CD4-positive, alpha-beta T cell treated with Interleukin-4 for 1 hour (primary cell): ENCODE measurements around the gene SOX6.

Source experiments
- DNase-seq, 2 donors: peaks; one replicate each; pipeline ENCODE4 v3.0.0-alpha.2; 2020 to 2022

Gene SOX6

DNA sequence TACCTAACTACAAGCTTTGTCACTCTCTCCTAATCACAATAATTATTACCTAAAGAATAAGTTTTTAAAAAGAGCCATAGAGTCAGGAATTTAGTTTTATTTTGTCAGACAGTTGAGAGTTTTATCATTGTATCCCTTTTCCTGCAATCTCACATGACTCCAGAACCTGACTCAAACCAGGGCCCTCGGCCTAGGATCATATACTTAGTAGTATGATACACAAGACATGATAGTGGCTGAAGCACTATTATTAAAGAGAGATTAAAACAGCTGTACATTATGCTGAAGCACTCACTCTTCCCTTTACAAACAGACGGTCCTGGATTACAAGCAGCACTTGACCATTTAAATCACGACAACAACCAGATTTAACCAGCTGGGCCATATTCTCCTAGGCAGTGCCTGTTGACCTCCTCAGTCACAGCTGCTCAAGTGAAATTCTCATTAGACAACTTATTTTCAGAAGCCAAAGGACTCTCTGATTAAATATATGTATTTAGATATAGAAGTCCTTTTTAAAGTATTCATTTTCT is 44.0 kb downstream of the SOX6 start:
- no peak for DNase-seq

DNA sequence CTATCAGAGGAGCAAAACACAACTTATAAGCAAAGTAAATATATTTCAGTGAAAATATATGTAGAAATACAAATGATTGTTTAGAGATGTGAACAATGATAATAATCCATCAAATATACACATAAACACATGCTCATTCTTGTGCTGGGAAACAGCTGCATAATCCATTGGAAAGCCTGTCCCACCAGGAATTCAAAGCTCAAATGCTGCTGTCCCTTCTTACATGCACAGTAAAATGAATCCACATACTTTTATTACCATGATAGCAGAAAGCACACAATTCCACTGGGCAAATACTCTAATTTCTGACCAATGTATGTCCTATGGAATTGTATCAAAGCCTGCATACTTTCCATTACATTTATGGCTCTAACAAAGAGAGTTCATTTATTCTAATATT is 44.5 kb downstream of the SOX6 start:
- no peak for DNase-seq

DNA sequence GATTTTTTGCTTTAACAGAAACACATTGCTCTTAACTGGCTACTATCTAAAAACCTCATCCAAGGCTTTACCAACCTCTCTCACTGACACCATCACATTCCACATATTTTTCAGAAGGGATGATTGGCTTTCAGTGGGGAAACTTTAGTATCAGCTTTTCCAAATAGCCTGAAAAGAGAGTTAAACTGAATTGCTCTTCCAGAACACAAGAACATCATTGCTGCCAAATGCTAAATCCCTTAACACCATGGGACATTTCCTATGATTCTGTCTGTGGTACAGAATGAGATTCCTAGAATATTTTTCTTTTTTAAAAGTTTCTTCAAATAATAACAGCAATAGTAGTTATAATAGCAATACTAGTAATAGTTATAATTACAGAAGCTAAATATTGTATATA is 45.4 kb downstream of the SOX6 start:
- DNase-seq = no peak

DNA sequence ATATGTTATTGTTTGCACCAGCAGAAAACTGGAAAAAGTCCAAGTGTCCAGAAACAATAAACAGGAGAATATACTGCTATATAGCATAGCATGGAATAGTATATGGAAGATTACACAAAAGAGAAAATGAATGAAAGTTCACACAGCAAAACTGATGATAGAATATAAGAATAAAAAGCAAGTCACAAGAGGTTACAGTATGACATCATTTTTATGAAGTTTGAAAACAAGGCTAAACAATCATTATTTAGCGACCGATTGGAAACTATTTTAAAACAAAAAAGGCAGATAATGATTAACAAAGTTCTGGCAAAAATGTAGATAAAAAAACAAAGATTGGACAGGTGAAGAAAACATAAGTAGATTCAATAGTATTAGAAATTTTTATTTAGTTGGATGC is 47.1 kb downstream of the SOX6 start:
- no peak for DNase-seq

DNA sequence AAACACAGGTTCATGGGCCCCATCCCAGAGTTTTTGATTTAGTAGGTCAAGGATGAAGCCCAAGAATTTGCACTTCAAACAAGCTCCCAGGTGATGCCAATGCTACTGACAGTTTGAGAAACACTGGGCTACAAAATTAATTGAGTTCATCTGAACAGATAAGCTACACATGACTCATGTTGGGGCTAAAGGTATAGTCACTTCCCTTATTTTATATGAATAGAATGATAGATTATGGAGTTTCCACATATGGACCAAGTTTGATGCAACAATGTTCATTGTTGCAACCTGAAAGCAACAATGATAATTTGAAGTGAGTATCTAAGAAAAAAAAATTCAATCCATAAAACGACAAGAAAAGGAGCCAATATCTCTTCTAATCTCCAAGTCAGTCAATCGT is 54.9 kb downstream of the SOX6 start:
- no peak for DNase-seq

DNA sequence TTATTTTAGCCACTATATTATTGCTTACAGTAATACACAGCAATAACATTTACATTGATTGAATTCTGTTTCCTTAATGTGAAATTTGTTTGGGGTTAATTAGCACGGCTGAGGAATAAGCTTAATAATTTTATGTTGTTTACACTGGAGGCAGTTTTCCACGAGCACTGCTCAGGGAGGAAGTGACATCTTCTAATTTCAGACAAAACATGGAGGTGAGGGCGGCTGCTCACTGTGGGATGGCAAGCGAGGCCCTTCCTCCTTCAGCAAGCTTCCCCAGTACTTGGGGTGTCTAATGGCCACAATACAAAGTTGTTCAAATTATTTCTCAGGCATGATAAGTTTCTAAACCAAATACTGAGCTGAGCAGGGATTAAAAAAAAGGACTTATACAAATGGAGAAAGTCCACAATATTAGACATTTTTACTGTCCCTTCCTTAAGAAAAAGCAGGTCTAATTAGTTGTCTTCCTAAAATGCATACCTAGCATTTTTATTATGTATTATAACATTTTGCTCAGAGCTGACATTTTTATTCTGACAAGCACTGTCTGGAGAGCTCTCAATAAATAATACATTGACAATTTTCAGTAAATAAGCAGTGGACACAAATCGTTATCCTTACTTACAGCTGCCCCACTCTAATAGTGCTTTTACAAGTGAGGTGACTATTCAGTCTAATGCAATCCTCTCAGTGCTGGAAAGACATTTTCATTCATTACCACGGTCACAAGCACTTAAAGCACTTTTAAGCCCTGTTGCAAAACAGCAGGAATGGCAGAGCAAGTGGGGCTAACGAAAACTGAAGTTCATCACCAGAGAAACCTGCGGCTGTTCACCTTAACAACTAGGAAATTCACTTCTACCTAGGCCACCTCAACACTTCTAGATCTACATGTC is 56.2 kb downstream of the SOX6 start:
- DNase-seq = no peak

DNA sequence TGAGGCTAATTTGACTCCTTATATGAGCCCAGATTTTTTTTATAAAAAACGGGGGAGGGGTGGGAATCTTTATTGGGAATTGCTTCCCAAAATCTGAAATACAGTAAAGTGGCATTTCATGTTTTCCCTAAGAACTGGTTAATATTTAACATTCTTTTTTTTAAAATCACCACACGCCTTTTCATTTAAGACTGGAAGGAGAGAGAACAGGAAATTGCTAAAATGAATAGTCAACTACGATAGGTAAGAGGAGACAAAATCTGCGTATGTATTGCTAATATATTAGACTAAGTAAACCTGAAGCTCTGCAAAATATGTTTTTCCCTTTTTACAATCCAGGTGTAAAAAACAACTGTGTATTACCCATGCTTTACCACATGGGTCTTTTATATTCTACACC is 57.0 kb downstream of the SOX6 start:
- DNase-seq = no peak

DNA sequence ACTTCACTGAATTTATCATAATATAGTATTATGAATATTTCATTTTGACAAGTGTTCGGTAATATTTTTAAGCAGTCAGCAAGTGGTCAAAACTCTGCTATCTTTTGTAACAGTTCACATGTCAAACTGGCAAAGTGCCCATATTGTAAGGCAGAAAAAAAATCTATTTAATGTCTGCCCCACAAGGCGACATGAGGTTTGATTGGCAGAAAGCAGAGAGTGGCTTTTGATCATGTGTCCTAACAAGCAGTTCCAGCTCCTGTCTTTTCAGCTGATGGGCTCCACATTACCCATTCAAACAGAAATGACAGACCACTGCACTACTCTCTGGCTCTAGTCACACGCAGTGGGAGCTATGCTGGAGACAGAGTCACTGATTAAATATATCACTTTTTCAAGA is 59.0 kb downstream of the SOX6 start:
- no peak for DNase-seq

DNA sequence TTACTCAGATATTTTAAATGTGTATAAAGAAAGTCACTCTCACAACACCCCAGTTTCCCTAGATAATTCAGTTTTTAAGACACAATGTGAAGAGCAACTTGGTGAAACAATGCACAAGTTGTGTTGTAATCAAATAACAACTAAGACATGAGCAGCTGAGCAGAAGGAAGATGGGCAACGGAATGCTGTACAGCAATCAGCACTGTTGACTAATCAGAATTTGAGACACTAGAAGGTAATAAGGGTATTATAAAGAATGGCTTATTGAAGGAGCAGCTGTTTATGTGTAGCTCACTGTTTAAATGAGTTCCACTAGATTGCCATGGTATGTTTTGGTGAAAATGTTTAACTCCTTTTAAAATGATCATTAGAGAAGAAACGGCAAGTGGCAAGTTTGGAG is 60.1 kb downstream of the SOX6 start:
- no peak for DNase-seq

DNA sequence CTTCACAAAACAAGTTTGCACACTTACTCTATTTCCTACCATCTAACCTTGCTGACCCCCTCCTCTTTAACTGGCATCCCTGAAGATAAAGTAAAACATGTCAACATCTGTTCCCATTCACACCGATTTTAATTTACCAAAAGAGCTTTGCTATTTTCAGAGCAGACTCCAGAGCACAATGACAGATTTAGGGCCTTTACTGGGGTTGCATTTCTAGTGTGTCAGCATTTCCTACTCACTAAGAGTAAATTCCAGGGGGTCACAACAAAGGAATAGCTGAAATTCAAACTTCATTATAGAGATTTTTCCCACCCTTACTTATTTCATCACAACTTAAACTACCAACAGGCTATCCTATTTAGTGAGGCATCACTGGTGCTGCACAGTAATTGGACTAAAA is 60.8 kb downstream of the SOX6 start:
- no peak for DNase-seq

DNA sequence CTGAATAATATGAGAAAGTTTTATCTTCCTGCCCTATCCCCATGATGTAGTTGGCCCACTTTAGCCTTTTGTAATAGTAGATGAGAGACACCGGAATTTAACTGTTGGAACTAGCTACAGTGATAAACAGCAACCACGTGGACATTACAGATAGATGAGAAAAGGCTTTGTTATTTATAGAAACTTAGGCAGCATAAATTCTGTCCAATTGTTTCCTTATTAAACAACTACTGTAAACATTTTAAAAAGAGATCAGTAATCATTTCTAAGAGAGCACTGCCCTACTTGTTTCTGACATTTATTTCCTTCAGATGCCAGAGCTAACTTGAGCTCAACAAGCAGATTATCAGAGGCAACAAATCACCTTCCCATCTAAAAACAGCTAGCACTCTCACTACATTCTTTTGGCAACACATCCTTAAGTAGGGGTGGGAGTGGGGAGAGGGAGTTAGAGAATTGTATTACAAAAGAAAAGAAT is 63.1 kb downstream of the SOX6 start:
- DNase-seq = no peak

DNA sequence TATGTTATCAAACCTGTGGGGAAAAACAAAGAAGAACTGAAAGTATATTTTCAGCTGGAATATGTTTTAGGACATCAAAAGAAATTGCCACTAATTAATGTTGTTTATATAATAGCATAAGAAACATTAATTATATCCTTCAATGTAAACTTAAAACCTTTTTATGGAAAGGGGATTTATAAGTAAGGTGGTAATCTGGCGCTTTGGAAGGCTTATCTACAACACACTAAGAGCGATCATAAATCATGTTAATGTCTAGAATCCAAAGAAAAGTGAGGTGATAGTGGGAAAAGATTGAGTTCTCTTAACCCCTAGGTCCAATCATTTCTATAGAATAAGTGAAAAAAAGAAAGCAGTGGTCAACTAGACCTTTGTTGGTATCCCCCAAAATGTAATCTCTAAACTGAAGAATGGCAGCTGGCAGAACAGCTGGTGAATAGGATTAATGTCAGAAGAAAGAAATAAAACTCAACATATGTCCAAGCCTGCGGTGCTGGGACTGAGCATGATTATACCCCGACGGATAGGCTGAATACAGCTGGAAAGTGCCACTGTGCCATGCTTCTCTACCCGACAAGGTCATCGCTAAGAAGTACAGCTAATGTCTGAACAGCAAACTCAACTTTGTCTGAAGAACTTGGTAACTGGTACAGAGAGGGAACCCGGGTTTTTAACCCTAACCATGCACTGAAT is 64.0 kb downstream of the SOX6 start:
- DNase-seq = no peak

DNA sequence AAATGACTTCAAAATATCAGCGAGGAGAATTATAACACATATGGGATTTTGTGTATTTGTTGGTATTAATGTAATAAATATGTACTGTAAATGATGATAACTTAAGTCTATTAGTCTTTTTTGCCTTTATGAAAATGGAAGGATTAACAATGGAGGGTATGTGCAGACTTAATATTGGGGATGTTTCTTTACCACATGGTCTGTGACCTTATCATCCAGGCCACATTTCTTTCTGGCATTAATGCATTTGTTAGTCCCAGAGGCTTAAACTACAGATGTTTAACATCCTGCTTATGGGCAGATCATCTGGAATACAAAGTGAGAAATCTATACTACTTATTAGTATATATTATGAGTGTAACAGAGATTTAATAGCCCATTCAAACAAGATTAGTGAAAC is 64.6 kb downstream of the SOX6 start:
- DNase-seq = no peak

DNA sequence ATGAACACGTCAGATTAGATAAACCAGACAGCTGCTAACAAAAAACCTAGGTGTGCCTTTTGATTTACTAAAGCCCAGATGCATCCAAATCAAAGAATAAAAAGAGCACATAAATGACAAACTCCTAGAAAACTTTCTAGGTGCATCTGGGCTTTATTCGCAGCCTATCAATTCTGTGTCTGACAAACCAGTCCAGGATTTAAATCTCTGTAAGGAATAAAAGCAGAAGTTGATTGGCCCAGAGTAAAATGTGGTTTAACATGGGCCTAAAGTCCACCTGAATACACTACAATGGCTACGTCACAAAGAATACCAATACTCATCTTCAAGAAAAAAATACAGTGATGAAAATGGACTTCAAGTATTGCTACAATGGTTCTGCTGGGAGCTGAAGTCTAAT is 66.8 kb downstream of the SOX6 start:
- DNase-seq = no peak

DNA sequence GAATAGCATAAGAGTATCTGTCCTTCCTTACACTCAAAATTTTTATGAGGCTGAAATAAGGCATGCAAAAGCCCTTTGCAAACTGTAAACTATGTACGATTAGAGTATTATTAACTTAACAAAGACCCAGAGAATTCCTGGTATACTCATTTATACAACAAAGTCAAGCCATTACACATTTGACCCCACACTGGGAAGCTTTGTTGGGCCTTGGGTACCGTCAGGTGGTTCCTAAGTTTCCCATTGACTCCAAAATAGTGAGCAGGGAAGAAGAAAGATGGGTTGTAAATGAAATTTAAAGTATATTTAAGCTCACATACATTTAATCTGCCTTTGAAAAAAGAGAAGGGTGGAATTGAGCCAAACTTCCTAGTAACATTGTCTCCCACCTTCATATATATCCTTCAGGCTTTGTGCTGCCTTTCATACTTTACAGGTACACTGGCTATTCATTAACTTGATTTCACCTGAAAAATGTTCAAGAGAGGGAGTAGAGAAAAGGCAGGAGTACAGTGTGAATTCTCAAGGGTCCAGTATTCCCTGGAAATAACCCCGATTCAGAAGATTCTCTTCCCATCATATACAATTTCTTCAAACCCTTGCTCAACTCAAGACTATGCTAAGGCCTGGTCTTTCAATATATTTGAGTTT is 68.6 kb downstream of the SOX6 start:
- no peak for DNase-seq

DNA sequence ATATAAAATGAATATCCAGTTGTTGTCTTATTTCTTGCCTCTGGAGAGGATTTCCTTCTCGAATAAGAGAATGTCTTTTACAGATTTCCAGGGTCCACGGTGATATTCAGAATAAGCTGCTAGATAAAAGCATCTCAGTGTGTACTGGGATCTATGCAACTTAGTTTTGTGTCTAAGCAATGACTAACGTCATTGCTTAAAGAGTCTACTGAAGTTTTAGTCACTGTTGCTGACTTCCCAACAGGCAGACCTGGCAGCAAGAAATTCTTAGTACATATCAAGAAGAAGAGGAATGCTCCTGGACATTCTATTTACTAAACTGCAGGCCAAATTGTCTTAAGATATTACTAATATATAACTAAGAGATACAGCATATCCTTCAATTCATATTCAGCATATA is 70.3 kb downstream of the SOX6 start:
- no peak for DNase-seq

DNA sequence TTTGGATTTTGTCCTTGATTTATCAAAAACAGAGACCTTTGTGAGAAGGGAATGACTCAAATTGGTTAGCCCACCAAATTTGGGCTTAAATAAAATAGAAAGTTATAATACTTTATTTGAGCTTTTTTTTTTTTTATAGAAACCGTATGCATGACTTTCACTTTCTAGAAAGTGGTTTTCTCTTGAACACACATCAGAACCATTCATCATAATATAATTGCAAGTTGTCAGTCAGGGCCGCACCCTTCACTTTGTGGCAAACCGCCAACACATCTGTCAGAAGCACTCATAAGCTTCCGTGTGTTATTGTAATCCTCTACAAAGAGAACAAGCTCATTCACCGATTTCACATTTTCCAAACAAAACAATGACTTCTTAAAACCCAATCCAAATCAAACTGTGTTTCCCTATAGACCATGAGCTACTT is 76.1 kb downstream of the SOX6 start:
- DNase-seq = no peak

DNA sequence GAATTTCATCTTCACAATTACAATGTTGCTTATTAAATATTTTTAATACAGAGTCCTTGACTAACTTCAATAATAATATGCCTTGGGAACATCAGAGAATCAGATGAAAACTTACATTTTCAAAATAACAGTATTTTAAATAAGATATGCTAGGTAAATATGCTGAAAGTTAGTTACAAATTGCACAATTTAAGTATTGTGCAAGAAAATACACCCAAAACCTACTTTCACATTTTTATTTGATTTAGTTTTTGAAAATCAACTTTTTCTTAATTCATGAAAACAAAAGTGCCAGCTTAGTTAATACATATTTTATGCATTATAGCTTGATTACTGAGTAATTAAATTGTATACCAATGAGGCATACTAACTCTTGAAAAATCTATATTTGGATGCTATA is 76.8 kb downstream of the SOX6 start:
- DNase-seq = no peak

DNA sequence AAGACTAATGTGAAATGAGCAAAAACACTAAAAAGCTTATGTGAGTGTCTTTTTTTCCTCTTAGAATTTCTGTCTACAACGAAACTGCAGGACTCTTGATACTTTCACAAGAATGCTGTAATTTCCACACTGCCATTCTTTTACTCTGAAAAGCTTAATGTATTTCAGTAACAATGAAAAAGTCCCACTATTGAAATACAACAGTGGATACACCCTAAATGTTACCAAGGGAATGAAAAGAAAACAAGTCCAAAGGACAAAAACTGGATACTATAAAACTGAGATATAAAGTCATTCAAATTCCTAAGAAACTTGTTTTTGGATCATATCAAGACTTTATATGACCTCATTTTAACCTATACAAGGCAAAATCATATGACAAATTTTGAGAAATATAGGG is 77.4 kb downstream of the SOX6 start:
- DNase-seq = no peak

DNA sequence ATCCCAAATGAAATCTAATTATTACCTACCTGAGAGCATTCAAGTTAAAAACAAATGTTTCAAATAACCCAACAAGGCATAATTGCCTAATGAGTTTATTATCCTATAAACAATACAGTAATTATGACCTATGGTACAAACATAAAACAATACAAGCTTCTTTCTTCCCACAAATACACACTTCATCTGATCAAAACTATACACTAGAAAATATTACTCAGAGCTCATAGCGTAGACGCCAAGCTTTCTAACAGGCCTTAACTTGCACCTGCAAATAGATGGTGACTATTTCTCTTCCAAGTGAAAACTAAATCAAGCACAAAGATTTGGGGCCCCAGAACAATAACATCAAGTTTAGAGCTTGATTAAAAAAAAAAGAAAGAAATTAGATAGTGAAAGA is 78.1 kb downstream of the SOX6 start:
- DNase-seq = no peak

DNA sequence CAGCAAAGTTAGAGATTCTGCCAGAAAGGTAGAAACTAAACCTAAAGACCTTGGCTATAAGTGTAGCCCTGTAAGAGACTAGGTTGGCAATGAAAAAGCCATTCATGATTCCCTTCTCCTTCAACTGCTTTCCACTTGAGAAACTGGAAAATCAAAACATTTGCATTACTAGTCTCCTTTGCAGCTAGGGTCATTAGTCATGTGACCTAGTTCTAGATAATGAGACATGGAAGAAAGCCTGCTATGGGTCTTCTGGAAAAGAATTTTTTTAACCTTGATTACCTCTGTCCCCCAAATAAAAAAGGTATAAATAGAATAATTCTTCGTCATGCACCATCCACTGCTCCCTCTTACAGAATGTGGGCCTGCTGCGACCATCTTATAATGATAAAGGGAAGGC is 80.1 kb downstream of the SOX6 start:
- no peak for DNase-seq

DNA sequence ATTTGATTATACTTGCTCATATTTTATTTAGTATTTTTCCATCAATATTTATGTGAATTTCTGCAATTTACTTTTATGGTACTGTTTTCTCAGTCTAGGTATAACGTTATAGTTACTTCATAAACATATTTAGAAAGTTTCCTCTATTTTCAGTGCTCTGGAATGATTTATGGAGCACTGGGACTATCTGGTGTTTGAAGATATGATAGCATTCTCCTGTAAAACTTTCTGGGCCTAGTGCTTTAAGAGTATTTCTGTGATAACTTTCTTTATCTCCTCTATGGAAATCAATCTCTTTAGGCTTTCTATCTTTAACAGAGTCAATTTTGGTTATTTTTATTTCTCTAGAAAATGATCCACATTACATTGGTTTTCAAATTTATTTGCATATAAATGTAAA is 85.1 kb downstream of the SOX6 start:
- no peak for DNase-seq

DNA sequence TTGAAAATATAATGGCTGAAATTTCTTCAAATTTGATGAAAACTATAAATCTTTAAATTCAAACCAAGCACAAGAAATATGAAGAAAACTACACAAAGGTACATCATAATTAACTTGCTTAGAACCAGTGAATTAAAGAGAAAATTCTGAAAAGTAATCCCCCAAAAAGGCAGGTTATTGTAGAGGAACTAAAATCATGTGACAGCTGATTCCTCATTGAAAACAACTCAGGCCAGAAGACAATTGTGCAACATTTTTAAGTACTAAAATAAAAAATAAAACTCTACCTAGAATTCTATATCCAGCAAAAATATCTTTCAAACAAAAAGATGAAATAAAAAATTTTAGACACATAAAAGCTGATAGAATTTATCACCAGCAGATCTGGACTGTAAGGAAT is 90.3 kb downstream of the SOX6 start:
- no peak for DNase-seq

DNA sequence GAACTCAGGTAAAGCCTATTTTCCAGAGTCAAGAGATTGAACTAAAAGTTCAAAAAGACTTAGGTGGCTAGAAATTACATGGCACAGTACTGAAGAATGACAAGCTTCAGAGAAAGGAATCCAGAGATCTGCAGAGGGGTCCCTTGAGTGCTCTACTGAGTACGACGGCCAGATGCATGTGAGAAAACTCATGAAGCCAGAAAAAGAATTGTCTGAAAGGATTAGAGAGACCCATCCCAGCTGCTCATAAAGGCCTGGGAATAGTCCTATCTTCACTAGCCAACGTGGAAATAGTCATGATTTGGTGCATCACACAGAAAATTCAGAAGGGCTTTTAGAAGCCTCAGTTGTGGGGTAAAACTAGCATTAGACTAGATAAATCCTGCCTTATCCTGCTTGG is 91.3 kb downstream of the SOX6 start:
- no peak for DNase-seq
